Activated T-cell treated with anti-CD3 and anti-CD28 coated beads, Interleukin-2, amount 50 U/mL, for 24 hours (primary cell): Measurements from ENCODE around the gene MRPL55.
A peak's percentile ranks its signal among the peaks of the same experiment; 100 is the strongest.

Source experiments
- DNase-seq: peaks from one replicate; pipeline ENCODE4 v3.0.0-alpha.2; 2020
- H3K27ac Mint-ChIP-seq: 2 replicates; pipeline ENCODE4 v1.8.0; 2020; ENCODE audit warnings: mild to moderate bottlenecking, mixed read lengths
- H3K27me3 Mint-ChIP-seq: 2 replicates; pipeline ENCODE4 v1.8.0; 2020; ENCODE audit warnings: mixed read lengths
- H3K36me3 Mint-ChIP-seq: 2 replicates; pipeline ENCODE4 v1.8.0; 2020; ENCODE audit warnings: low read depth, mixed read lengths
- H3K4me1 Mint-ChIP-seq: 2 replicates; pipeline ENCODE4 v1.8.0; 2020; ENCODE audit warnings: low read depth, mixed read lengths
- H3K4me3 Mint-ChIP-seq: 2 replicates; pipeline ENCODE4 v1.8.0; 2020; ENCODE audit warnings: mild to moderate bottlenecking, moderate library complexity, mixed read lengths
- H3K9me3 Mint-ChIP-seq: 2 replicates; pipeline ENCODE4 v1.8.0; 2020; ENCODE audit warnings: mixed read lengths

The MRPL55 gene

DNA sequence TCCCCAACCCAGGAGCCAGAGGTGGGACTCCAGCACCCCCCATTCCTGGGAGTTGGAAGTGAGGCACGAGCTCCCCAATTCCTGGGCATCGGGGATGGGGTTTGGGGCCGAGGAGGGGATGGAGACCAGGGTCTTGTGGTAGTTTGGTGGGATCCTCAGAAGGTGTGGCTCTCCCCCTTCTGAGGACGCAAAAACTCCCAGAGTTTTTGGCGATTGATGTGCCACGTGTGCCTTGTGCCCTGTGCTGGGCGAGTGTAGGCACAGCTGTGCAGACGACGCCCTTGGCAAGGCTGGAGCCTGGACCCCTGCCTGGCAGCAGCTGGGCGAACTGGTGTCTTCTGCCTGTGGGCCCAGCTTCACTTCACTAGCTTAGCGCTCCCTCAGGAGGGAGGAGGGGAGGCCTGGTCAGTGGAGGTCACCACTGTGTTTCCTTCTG is 33.6 kb upstream of the MRPL55 start:
- Mint-ChIP-seq H3K9me3 (no peaks in the 10 kb centered on the region), H3K4me3 (peak overlapping the region; percentile 99), H3K4me1 (peaks cover 35% of the 10 kb centered on the region), H3K36me3 (peaks cover 67% of the 10 kb centered on the region), H3K27ac (peak overlapping the region; percentile 98), H3K27me3 (no peaks in the 10 kb centered on the region)
- DNase-seq = no peak

DNA sequence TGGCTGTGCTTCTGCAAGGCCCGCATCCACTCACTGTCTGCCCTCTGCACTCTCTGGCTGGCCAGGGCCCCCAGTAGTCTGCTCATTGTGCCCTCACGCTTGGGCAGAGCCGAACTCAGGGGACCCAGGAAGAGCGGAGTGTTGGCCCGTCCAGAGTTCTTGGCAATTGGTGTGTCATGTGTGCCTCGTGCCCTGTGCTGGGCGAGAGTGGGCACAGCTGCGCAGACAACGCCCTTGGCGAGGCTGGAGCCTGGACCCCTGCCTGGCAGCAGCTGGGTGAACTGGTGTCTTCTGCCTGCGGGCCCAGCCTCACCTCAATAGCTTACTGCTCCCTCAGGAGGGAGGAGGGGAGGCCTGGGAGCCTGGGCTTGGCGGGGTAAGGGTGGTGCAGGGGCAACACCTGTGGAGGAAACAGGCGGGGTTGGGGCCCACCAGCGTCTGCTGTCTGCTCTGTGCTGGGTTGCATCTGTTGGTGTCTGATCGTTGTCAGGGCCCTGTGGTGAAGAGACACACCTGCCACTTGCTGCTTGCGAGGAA is 33.1 kb upstream of the MRPL55 start:
- H3K27me3 Mint-ChIP-seq = no peaks in the 10 kb centered on the region
- peaks cover 36% of the 10 kb centered on the region for H3K4me1 Mint-ChIP-seq
- peaks cover 62% of the 10 kb centered on the region for H3K36me3 Mint-ChIP-seq
- H3K4me3 Mint-ChIP-seq = peak overlapping the region; percentile 99
- no peaks in the 10 kb centered on the region for H3K9me3 Mint-ChIP-seq
- peak overlapping the region; percentile 98 for H3K27ac Mint-ChIP-seq
- peak; percentile 32 for DNase-seq

DNA sequence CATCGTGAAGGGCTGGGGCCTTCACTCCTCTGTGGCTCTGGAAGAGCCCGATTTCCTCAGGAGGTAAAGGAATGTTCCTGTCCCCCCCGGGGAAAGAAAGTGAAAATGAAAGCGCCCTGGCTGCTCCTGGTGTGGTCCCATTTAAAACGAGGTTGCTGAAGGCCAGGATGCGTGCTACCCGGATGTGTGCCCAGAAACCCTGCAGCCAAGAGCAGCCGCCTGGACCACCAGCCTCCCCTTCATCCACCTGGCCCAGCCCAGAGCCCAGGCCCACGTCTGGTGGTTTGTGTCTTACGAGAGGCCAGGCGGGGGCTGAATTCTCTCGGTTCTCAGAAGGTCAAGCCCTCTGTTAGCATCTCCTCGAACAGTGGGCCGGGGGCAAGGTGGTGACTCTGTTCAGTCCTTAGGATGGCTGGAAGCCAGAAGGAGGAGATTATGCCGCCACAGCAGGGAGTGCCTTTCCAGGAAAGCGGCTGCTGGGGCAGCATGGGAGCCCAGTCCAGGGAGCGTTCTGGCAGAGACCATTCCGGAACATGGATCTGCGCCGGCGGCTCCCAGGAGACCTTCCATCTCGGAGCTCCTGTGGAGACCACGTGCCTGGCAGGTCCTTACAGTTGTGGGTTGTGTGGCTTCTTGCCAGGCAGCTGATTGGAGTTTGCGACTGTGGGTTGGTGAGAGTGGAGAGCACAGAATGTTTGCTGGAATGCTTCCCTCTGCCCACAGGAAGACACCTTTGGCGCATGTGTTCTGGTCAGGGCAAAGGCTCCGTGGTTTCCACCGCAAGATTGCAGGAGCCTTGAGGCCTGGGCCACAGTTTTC is 32.3 kb upstream of the MRPL55 start:
- DNase-seq = no peak
- Mint-ChIP-seq H3K4me3 (peak overlapping the region; percentile 99), H3K9me3 (no peaks in the 10 kb centered on the region), H3K4me1 (peaks cover 35% of the 10 kb centered on the region), H3K27me3 (no peaks in the 10 kb centered on the region), H3K36me3 (peaks cover 55% of the 10 kb centered on the region), H3K27ac (peak overlapping the region; percentile 98)

DNA sequence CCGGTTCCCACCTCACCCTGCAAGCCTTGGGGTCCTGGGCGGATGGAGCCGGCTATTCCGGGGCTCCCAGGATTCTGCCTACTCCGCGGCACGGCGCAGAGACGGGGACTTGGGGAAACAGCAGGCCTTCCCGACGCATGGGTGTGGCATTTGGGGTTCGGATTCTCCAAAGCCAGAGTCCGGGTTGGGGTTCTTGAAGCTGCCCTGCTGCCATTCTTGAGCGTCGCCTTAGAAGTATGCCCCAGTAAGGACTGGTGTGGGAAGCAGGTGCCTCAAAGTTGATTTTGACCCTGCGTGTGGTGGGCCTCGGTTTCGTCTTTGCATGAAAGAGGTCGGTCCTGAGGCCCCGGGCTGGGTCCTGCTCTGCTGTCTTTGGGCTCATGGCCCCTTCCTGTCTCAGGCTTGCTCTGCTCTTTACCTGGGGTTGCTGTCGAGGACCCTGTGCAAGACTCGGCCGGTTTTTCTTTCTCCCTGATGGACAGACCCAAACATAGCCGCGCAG is 31.7 kb upstream of the MRPL55 start:
- Mint-ChIP-seq H3K36me3 (peaks cover 48% of the 10 kb centered on the region), H3K27me3 (no peaks in the 10 kb centered on the region), H3K4me1 (peaks cover 35% of the 10 kb centered on the region), H3K27ac (peak overlapping the region; percentile 98), H3K9me3 (no peaks in the 10 kb centered on the region), H3K4me3 (peak overlapping the region; percentile 99)
- DNase-seq = peak; percentile 58

DNA sequence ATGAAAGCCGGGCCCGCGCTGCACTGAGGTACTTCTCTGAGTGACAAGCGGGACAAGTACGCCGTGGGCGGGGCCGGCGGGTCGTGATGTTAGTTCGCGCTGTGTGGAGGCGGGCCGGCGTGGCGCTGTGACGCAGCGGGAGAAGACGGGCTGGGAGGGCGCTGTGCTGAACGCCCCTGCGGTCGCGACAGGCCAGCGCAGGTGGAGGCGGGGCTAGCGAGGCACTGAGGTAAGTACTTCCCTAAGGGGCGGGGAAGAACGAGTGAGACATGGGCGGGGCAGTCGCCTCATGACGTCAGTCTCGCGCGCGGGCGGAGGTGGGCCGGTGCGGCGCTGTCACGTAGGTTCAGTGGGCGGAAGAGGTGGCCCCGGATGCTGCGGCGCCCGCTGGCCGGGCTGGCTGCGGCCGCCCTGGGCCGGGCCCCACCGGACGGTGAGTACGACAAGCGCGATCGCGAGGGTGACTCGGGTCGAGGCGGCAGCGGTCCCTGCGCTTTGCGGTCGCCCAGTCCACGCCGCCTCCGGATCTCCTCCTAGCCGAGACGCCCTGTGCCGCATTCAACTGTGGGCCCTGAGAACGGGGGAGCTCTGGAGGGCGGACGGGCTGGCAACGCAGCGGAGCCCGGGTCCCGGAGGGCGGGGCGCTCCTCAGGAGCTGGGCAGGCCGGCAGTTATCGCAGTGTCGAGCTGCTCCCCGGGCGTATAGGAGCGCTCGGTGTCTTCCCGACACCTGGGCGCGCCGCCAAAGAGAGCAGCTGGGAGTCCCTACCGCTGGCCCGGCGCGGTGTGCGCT is 31.0 kb upstream of the MRPL55 start, which contains the start of gene GUK1:
TSS of gene GUK1 (plus strand) at position 349 of the 793 bp plus-strand sequence. CDS start at position 373, 24 bp downstream.
- Mint-ChIP-seq H3K9me3 (no peaks in the 10 kb centered on the region), H3K4me3 (peak within 1 kb of the TSS; percentile 99), H3K27ac (peak within 1 kb of the TSS; percentile 98), H3K4me1 (peaks cover 35% of the 10 kb centered on the region), H3K36me3 (peaks cover 44% of the 10 kb centered on the region), H3K27me3 (no peaks in the 10 kb centered on the region)
- DNase-seq = peak; percentile 100

DNA sequence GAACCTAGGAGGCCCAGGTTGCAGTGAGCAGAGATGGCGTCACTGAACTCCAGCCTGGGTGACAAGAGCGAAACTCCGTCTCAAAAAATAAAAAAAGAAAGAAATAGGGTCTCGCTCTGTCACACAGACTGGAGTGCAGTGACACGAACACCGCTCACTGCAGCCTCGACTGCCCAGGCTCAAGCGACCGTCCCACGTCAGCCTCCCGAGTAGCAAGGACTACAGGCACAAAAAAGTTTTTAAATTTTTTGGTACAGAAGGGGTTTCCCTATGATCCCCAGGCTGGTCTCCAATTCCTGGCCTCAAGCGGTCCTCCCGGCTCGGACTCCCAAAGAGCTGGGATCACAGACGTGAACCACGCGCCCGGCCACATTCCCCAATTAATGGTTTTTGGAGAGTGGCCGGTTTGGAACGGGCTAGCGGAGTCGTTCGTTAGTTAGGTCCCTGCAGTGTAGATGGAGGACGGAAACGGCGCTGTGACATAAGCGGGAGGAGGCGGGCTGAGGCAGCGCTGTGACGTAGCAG is 30.4 kb upstream of the MRPL55 start:
- DNase-seq = no peak
- H3K27me3 Mint-ChIP-seq = no peaks in the 10 kb centered on the region
- H3K9me3 Mint-ChIP-seq = no peaks in the 10 kb centered on the region
- H3K4me3 Mint-ChIP-seq = peak overlapping the region; percentile 99
- H3K4me1 Mint-ChIP-seq = peaks cover 35% of the 10 kb centered on the region
- peak overlapping the region; percentile 98 for H3K27ac Mint-ChIP-seq
- H3K36me3 Mint-ChIP-seq = peaks cover 41% of the 10 kb centered on the region

DNA sequence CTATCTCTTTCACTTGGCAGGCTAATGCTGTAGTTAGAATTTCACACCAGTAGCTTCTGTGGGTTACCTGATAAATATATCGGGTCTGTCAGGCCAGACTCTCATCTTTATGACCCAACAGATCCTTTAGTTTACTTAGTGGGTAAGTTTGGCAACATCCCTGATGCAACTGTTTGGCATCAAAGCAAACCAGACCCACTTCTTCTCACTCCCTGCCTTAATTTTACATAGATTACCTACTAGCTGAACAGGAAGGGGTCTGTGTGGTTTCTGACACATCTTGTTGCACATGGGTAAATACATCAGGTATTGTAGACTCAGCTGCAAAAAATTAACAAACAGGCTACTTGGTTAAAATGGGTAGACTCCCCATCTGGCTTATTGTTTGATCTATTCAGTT is 27.8 kb upstream of the MRPL55 start:
- Mint-ChIP-seq H3K36me3 (peaks cover 18% of the 10 kb centered on the region), H3K27ac (no peak overlapping the region), H3K9me3 (no peaks in the 10 kb centered on the region), H3K4me3 (no peak overlapping the region), H3K4me1 (peaks cover 11% of the 10 kb centered on the region), H3K27me3 (no peaks in the 10 kb centered on the region)
- DNase-seq = no peak

DNA sequence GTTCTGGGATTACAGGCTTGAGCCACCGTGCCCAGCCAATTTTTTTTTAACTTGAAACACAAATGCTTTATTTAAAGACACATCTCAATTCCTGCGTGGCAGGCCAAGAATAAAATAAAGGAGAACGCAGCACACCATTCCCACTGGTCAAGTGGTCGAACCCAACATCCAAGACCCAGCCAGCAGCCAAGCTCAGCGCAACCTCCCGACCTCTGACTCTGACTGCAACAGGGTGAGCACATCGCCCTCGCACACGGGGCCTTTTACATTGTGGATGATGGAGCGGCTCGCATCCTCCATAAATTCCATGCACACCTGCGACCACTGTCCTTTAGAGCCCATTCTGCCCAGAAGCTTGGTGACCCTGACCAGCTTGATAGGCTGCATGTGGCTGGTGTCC is 25.5 kb upstream of the MRPL55 start:
- peaks cover 1% of the 10 kb centered on the region for H3K36me3 Mint-ChIP-seq
- no peak overlapping the region for H3K27ac Mint-ChIP-seq
- peaks cover 9% of the 10 kb centered on the region for H3K4me1 Mint-ChIP-seq
- no peak for DNase-seq
- H3K27me3 Mint-ChIP-seq = peaks cover 9% of the 10 kb centered on the region
- H3K4me3 Mint-ChIP-seq = no peak overlapping the region
- H3K9me3 Mint-ChIP-seq = no peaks in the 10 kb centered on the region

DNA sequence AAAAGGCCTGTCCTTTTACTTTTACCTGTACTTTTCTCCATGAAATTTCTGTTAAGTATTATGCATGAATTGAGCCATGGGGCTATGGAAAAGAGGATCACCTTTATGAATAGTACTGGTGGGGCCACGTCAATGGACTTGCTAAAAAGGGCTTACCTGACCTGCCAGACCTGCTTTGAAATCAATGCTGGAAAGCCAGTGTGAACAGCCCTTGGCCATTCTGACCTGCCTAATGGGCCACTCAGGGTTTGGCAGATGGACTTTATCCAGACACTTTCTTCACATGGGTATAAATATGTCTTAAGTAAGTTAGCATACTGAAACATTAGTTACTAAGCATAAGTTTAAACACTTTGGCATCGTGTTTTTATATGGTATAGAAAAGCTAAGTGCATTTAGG is 22.7 kb upstream of the MRPL55 start:
- peaks cover 5% of the 10 kb centered on the region for H3K4me1 Mint-ChIP-seq

DNA sequence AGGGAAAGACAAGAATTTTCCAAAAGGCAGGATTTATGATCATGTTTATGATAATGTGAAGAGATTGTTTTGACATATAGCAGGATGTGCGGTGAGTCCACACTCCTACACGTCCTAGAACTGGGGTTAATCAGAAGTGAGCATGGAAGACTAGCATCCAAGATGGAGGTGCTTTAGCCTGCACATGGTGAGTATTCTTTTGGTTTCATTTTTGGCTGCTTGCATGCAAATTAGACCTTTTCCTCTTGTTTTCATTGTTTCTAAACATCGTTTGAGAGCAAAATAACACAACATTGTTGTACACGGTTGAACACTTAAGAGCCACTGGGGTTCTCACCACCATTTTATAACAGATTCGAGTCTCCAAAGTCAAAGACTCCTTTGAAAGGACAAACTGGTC is 16.1 kb upstream of the MRPL55 start:
- peaks cover 9% of the 10 kb centered on the region for H3K4me1 Mint-ChIP-seq
- DNase-seq = no peak
- H3K27me3 Mint-ChIP-seq = peaks cover 5% of the 10 kb centered on the region
- no peak overlapping the region for H3K27ac Mint-ChIP-seq
- no peaks in the 10 kb centered on the region for H3K36me3 Mint-ChIP-seq
- no peak overlapping the region for H3K4me3 Mint-ChIP-seq
- no peaks in the 10 kb centered on the region for H3K9me3 Mint-ChIP-seq

More for the DNA sequence above, 22.7 kb upstream of the MRPL55 start:
- H3K27ac Mint-ChIP-seq = no peak overlapping the region
- DNase-seq = no peak
- H3K27me3 Mint-ChIP-seq = peaks cover 11% of the 10 kb centered on the region
- H3K9me3 Mint-ChIP-seq = no peaks in the 10 kb centered on the region
- no peaks in the 10 kb centered on the region for H3K36me3 Mint-ChIP-seq
- H3K4me3 Mint-ChIP-seq = no peak overlapping the region

DNA sequence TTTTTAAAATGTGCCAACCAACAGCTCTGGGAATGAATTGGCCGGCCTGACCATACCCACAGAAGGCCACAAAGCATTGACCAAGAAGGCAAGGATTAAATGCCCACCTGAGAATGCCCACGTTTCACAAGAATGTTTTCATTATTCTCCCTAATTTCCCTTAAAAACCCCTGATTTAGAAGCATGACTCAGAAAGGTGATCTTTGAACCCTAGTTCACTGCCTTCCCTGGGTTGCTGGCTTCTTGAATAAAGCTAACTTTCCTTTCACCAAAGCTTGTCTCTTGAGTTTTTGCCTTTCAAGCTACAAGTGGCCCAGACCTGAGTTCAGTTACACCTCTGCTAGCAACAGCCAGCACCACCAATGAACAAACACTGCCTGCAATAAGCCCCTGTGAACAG is 14.4 kb upstream of the MRPL55 start:
- no peak overlapping the region for H3K27ac Mint-ChIP-seq
- H3K4me3 Mint-ChIP-seq = no peak overlapping the region
- no peaks in the 10 kb centered on the region for H3K9me3 Mint-ChIP-seq
- H3K36me3 Mint-ChIP-seq = no peaks in the 10 kb centered on the region
- DNase-seq = no peak
- peaks cover 9% of the 10 kb centered on the region for H3K4me1 Mint-ChIP-seq
- no peaks in the 10 kb centered on the region for H3K27me3 Mint-ChIP-seq

DNA sequence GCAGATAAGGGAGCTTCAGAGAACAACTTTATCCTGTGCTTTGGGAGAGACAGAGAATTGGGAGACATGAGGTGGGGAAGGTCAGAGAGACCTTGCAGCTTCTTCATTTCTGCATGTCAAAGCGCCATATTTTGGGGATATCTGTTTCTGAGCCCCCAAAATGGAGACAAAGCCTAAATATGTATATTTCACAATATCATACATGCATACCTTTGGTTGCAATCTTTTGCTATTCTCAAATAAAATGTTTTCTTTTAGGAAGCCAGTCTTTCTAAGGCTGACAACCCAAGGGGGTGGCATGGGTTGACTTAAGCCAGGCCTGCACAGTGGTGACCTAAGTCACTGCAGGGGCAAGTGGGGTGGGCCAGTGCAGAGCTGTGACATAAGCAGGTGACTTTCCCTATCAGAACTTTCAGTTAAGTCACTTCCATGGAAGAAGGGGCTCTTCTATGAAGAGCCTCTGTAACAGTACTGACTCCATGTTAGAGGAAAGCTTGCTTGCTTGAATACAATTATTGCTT is 13.9 kb upstream of the MRPL55 start:
- no peak overlapping the region for H3K27ac Mint-ChIP-seq
- no peaks in the 10 kb centered on the region for H3K27me3 Mint-ChIP-seq
- peaks cover 9% of the 10 kb centered on the region for H3K4me1 Mint-ChIP-seq
- peaks cover 2% of the 10 kb centered on the region for H3K36me3 Mint-ChIP-seq
- H3K9me3 Mint-ChIP-seq = peaks cover 2% of the 10 kb centered on the region
- DNase-seq = no peak
- H3K4me3 Mint-ChIP-seq = no peak overlapping the region

DNA sequence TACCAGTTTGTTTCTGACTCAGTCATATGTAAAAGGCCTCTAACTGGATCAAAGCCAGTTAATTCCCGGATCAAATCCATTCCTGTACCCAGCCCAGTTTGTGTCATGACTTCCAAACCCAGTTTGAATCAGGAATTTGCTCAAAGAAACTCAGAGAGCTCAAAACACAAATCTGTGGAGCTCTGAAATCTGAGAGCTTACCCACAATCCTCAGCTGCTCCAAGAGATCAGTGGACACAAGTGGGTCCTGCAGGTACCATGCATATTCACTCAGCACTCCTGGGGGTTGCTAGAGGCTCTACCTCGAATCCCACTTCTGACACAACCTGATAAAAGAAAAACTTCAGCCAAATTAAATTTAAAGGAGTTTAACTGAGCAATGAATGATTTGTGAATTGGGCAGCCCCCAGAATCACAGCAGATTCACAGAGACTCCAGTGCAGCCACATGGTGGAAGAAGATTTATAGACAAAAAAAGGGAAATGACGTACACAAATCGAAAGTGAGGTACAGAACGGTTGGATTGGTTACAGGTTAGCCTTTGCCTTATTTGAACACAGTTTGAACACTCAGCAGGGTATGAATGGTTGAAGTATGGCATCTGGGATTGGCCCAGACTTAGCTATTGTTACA is 11.9 kb upstream of the MRPL55 start:
- peaks cover 9% of the 10 kb centered on the region for H3K4me1 Mint-ChIP-seq
- no peak for DNase-seq
- peaks cover 3% of the 10 kb centered on the region for H3K36me3 Mint-ChIP-seq
- H3K9me3 Mint-ChIP-seq = peaks cover 3% of the 10 kb centered on the region
- H3K27ac Mint-ChIP-seq = no peak overlapping the region
- peak overlapping the region; percentile 56 for H3K4me3 Mint-ChIP-seq
- H3K27me3 Mint-ChIP-seq = no peaks in the 10 kb centered on the region

DNA sequence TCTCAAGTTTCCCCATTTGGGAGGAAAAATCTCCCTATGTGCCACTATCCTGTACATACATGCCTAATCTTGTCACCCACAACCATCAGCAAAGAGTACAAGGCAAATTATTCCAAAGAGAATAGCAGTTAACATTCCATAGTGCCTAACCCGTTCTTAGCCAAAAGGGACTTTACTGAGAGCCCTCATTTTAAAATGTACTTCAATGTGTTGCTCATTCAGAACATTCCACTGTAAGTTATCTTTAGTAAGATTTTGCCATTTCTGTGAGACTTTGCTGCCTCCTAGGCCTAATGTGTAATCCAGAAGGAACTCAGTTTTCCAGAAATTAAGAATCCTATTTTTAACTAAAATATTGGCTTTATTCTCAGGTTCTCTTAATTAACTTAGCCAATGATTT is 11.3 kb upstream of the MRPL55 start:
- H3K27me3 Mint-ChIP-seq = no peaks in the 10 kb centered on the region
- H3K4me1 Mint-ChIP-seq = peaks cover 9% of the 10 kb centered on the region
- H3K27ac Mint-ChIP-seq = no peak overlapping the region
- H3K9me3 Mint-ChIP-seq = peaks cover 3% of the 10 kb centered on the region
- H3K4me3 Mint-ChIP-seq = peak overlapping the region; percentile 56
- DNase-seq = no peak
- H3K36me3 Mint-ChIP-seq = peaks cover 3% of the 10 kb centered on the region
